ENCODE results near the gene HIP1. TPM values are rescaled to one million over a fixed set of nuclear protein-coding genes. Genes with fewer than 3 reads are reported as not detected.
A peak's percentile ranks its signal among the peaks of the same experiment; 100 is the strongest.
"Not testable (repeated sequence)": the region's sequence is repeated elsewhere in the genome, so short reads cannot be mapped to it uniquely, and the experiment has no call there.

The HIP1 gene
- 65.5 TPM for total RNA-seq (ENCODE audit: unreplicated experiment)
- long read RNA-seq, transcript HIP1-205 (2 exons, 503 nt): major isoform, 5 of 11 reads
- long read RNA-seq, partial matches to known transcripts: 3 of 11 reads
- long read RNA-seq, other reads (novel, unspliced or antisense): 3 of 11 reads

DNA sequence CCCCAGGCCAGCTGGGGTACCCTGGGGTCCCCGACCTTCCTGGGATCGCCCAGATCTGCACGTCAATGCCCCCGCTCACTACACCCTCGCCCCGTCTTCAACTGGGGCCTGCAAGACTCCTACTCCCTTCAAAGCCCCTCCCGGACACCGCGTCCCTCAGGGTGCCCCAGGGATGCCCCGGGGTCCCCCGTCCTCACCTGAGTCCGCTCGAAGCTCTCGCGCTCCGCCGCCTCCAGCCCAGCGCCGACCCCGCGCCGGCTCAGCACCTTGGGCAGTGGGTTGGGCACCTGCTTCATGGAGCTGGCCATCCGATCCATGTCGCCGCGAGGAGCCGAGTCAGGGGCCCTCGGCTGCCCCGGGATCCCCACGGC, at the start of gene HIP1:
HIP1 (minus strand) TSS at position 338 of the 371 bp plus-strand sequence; CDS start at position 317, 21 bp downstream.
- H3K9me3 Mint-ChIP-seq (ENCODE audit: unreplicated experiment): peaks cover 4% of the 10 kb centered on the region
- peak within 1 kb of the TSS; percentile 93 for H3K4me3 Mint-ChIP-seq (ENCODE audit: unreplicated experiment)
- DNase-seq: no peak
- no peaks in the 10 kb centered on the region for H3K36me3 Mint-ChIP-seq (ENCODE audit: unreplicated experiment)
- H3K27ac Mint-ChIP-seq (ENCODE audit: unreplicated experiment): peak within 1 kb of the TSS; percentile 84
- peaks cover 16% of the 10 kb centered on the region for H3K4me1 Mint-ChIP-seq (ENCODE audit: low read depth, unreplicated experiment)
- TF ChIP-seq CTCF (IDR thresholded peaks at IDR 0.05; ENCODE audit: partially characterized antibody, unreplicated experiment): no peak
- peaks cover 8% of the 10 kb centered on the region for H3K27me3 Mint-ChIP-seq (ENCODE audit: unreplicated experiment)

DNA sequence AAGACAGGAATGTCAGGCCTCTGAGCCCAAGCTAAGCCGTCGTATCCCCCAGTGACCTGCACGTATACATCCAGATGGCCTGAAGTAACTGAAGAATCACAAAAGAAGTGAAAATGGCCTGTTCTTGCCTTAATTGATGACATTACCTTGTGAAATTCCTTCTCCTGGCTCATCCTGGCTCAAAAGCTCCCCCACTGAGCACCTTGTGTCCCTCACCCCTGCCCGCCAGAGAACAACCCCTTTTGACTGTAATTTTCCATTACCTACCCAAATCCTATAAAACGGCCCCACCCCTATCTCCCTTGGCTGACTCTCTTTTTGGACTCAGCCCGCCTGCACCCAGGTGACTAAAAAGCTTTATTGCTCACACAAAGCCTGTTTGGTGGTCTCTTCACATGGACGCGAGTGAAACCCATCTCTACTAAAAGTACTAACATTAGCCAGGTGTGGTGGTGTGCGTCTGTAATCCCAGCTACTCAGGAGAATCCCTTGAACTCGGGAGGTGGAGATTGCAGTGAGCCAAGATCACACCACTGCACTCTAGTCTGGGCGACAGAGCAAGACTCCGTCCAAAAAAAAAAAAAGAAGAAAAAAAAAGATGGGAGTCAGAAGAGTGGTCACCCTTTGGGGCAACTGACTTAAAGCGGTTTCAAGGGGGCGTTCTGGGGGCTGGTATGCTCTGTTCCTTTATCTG, 49.6 kb upstream of the HIP1 start:
- H3K27me3 Mint-ChIP-seq (ENCODE audit: unreplicated experiment); DNase-seq; H3K27ac Mint-ChIP-seq (ENCODE audit: unreplicated experiment); H3K9me3 Mint-ChIP-seq (ENCODE audit: unreplicated experiment); H3K36me3 Mint-ChIP-seq (ENCODE audit: unreplicated experiment); H3K4me1 Mint-ChIP-seq (ENCODE audit: low read depth, unreplicated experiment); H3K4me3 Mint-ChIP-seq (ENCODE audit: unreplicated experiment): not testable (repeated sequence)

DNA sequence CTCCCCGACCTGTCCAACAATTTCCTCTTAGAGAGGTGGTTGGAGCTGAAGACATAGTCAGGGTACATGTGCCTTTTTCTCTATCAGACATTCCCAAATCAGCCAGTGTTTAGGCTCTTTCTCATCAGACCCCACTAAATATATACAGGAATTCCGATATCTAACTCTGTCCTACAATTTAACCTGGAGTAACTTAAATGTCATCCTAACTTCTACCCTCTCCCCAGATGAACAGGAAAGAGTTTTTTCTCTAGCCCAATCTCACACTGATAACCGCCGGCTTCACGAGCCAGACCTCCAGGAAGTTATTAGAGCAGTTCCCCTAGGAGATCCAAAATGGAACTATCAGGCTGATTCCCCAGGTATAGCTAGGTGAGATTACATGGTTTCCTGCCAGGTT, 44.3 kb upstream of the HIP1 start:
- H3K36me3 Mint-ChIP-seq (ENCODE audit: unreplicated experiment): peaks cover 17% of the 10 kb centered on the region
- not testable (repeated sequence) for H3K4me1 Mint-ChIP-seq (ENCODE audit: low read depth, unreplicated experiment); H3K27me3 Mint-ChIP-seq (ENCODE audit: unreplicated experiment); DNase-seq; H3K9me3 Mint-ChIP-seq (ENCODE audit: unreplicated experiment); H3K27ac Mint-ChIP-seq (ENCODE audit: unreplicated experiment); H3K4me3 Mint-ChIP-seq (ENCODE audit: unreplicated experiment)

DNA sequence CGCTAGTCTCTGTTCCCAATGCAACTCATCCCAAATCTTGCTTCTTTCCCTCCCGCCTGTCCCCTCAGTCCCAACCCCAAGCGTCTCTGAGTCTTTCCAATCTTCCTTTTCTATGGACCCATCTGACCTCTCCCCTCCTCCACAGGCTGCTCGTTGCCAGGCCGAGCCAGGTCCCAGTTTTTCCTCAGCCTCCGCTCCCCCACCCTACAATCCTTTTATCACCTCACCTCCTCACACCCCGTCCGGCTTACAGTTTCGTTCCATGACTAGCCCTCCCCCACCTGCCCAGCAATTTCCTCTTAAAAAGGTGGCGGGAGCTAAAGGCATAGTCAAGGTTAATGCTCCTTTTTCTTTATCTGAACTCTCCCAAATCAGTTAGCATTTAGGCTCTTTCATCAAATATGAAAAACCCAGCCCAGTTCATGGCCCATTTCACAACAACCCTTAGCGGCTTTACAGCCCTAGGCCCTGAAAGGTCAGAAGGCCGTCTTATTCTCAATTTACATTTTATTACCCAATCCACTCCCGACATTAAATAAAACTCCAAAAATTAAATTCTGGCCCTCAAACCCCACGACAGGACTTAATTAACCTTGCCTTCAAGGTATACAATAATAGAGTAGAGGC, 42.0 kb upstream of the HIP1 start:
- H3K27ac Mint-ChIP-seq (ENCODE audit: unreplicated experiment); H3K4me1 Mint-ChIP-seq (ENCODE audit: low read depth, unreplicated experiment); H3K27me3 Mint-ChIP-seq (ENCODE audit: unreplicated experiment); DNase-seq; H3K4me3 Mint-ChIP-seq (ENCODE audit: unreplicated experiment); H3K9me3 Mint-ChIP-seq (ENCODE audit: unreplicated experiment): not testable (repeated sequence)
- H3K36me3 Mint-ChIP-seq (ENCODE audit: unreplicated experiment): peaks cover 17% of the 10 kb centered on the region

DNA sequence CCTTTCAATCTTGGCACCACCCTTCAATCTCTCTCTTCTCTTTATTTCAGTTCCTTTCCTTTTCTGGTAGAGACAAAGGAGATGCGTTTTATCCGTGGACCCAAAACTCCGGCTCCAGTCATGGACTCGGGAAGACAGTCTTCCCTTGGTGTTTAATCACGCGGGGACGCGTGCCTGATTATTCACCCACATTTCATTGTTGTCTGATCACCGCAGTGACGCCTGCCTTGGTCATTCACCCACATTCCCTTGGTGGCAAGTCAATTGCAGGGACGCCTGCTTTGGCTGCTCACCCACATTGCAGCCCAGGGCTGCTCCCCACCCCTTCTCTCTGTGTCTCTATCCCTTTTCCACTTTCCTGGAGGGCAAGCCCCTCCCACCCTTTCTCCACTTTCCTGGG, 40.8 kb upstream of the HIP1 start:
- H3K27ac Mint-ChIP-seq (ENCODE audit: unreplicated experiment); H3K4me1 Mint-ChIP-seq (ENCODE audit: low read depth, unreplicated experiment); H3K27me3 Mint-ChIP-seq (ENCODE audit: unreplicated experiment); H3K4me3 Mint-ChIP-seq (ENCODE audit: unreplicated experiment); DNase-seq; H3K9me3 Mint-ChIP-seq (ENCODE audit: unreplicated experiment): not testable (repeated sequence)
- peaks cover 17% of the 10 kb centered on the region for H3K36me3 Mint-ChIP-seq (ENCODE audit: unreplicated experiment)

DNA sequence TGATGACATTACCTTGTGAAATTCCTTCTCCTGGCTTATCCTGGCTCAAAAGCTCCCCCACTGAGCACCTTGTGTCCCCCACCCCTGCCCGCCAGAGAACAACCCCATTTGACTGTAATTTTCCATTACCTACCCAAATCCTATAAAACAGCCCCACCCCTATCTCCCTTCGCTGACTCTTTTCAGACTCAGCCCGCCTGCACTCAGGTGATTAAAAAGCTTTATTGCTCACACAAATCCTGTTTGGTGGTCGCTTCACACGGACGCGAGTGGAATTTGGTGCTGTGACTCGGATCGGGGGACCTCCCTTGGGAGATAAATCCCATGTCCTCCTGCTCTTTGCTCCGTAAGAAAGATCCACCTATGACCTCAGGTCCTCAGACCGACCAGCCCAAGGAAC, 40.3 kb upstream of the HIP1 start:
- not testable (repeated sequence) for H3K27me3 Mint-ChIP-seq (ENCODE audit: unreplicated experiment); DNase-seq; H3K4me1 Mint-ChIP-seq (ENCODE audit: low read depth, unreplicated experiment); H3K9me3 Mint-ChIP-seq (ENCODE audit: unreplicated experiment)
- peak overlapping the region; percentile 43 for H3K27ac Mint-ChIP-seq (ENCODE audit: unreplicated experiment)
- H3K36me3 Mint-ChIP-seq (ENCODE audit: unreplicated experiment): peaks cover 17% of the 10 kb centered on the region
- peak overlapping the region; percentile 28 for H3K4me3 Mint-ChIP-seq (ENCODE audit: unreplicated experiment)

DNA sequence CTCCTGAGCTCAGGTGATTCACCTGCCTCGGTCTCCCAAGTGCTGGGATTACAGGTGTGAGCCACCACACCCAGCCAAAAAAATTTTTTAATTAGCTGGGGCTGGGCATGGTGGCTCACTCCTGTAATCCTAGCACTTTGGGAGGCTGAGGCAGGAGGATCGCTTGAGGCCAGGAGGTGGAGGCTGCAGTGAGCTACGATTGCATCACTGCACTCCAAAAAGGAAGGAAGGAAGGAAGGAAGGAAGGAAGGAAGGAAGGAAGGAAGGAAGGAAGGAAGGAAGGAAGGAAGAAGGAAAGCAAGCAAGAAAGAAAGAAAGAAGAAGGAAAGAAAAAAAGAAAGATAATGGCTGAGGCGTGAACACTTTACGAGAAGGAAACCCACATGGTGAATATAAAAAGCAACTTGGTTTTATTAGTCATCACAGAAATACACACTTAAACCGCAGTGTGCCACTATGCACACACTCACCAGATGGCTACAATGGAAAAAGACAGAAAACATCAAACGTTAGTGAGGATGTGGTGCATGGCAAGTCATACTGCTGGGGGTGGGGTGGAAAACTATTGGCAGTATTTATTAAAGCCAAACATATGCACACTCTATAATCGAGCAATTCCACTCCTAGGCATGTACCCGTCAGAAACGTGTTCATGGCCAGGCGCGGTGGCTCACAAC, 37.7 kb upstream of the HIP1 start:
- Mint-ChIP-seq H3K4me3 (ENCODE audit: unreplicated experiment) (no peak overlapping the region), H3K9me3 (ENCODE audit: unreplicated experiment) (no peaks in the 10 kb centered on the region), H3K4me1 (ENCODE audit: low read depth, unreplicated experiment) (peaks cover 4% of the 10 kb centered on the region), H3K36me3 (ENCODE audit: unreplicated experiment) (peaks cover under 1% of the 10 kb centered on the region), H3K27me3 (ENCODE audit: unreplicated experiment) (peaks cover 7% of the 10 kb centered on the region), H3K27ac (ENCODE audit: unreplicated experiment) (no peak overlapping the region)
- TF ChIP-seq CTCF (IDR thresholded peaks at IDR 0.05; ENCODE audit: partially characterized antibody, unreplicated experiment): no peak
- no peak for DNase-seq

DNA sequence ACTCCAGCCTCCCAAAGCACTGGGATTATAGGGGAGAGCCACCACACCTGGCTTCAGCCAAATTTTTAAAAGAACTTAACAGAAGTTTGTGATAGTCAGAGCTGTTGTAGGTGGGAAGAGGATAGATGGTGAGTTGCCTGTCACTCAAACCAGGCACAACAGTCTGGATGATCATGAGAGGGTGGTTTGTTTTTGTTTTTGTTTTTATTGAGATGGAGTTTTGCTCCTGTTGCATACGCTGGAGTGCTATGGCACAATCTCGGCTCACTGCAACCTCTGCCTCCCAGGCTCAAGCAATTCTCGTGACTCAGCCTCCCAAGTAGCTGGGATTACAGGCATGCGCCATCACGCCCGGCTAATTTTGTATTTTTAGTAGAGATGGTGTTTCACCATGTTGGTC, 35.2 kb upstream of the HIP1 start:
- not testable (repeated sequence) for H3K4me1 Mint-ChIP-seq (ENCODE audit: low read depth, unreplicated experiment); H3K4me3 Mint-ChIP-seq (ENCODE audit: unreplicated experiment); H3K27ac Mint-ChIP-seq (ENCODE audit: unreplicated experiment); H3K9me3 Mint-ChIP-seq (ENCODE audit: unreplicated experiment); DNase-seq; H3K27me3 Mint-ChIP-seq (ENCODE audit: unreplicated experiment); H3K36me3 Mint-ChIP-seq (ENCODE audit: unreplicated experiment)

Data from glutamatergic neuron (in vitro differentiated cells).